Spleen (tissue), 7 donors: ENCODE data around the gene EXOC4.

Source experiments
- POLR2A ChIP-seq, 3 donors: fragments of 450-650 bp; IDR thresholded peaks; one replicate each; pipeline ENCODE4 v1.5.1; 2017; ENCODE audit warnings: antibody characterized with exemption in 3 of 3, mild to moderate bottlenecking in 1 of 3
- TF ChIP-seq, protein P1 (sequence below), 11 experiments: fragments of 200-600 bp in 7 of 11; fragments of 450-650 bp in 4 of 11; sonication (generic) in 4 of 11; IDR thresholded peaks in 8 of 11; conservative IDR thresholded peaks in 3 of 11; 1 replicate in 7 of 11; 2 replicates in 4 of 11; pipeline versions ENCODE4 v1.4.0 to v1.8.0; 2016 to 2021; ENCODE audit warnings: antibody characterized with exemption in 11 of 11, inconsistent platforms in 4 of 11, mild to moderate bottlenecking in 1 of 11
- donor health status: DM: no; HTN: no; CAD: no; lungs with moderate emphysema.
- donor health status: DM: no; HTN: no; CAD: no.
- donor health status: DM: no; HTN: no; CAD: no.

DNA sequence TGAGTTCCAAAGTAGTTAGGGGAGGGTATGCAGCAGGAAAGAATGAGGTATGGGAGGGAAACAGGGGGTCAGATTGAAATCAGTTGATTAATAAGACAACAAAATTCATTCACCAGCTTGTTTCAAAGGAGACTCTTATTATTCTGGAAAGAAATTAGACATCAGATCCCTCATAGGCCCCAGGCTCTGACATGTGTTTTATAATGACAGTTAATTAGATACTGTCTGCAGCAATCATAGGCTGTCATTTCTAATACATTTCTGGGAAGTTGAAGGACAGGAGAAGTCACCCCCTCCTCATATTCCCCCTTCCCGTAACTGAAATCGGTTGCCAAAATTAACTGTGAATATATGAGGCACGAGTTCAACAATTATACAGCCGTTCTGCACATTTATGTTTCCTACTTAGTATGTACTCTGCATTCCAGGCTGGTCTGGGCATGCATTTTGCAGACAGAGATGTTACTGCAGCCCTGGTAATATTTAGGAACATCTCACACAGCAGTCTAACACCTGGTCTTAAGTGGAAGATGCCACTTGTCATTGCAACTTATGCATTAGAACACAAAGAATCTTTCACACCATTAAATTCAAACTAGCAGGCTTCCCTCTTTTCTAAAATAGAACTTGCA, 519.0 kb downstream of the EXOC4 start:
- TF ChIP-seq, protein P1, sequence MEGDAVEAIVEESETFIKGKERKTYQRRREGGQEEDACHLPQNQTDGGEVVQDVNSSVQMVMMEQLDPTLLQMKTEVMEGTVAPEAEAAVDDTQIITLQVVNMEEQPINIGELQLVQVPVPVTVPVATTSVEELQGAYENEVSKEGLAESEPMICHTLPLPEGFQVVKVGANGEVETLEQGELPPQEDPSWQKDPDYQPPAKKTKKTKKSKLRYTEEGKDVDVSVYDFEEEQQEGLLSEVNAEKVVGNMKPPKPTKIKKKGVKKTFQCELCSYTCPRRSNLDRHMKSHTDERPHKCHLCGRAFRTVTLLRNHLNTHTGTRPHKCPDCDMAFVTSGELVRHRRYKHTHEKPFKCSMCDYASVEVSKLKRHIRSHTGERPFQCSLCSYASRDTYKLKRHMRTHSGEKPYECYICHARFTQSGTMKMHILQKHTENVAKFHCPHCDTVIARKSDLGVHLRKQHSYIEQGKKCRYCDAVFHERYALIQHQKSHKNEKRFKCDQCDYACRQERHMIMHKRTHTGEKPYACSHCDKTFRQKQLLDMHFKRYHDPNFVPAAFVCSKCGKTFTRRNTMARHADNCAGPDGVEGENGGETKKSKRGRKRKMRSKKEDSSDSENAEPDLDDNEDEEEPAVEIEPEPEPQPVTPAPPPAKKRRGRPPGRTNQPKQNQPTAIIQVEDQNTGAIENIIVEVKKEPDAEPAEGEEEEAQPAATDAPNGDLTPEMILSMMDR (IDR thresholded peaks at IDR 0.05 in 8 of 11, conservative IDR thresholded peaks at IDR 0.05 in 3 of 11): no peak
- no peak for TF ChIP-seq POLR2A (IDR thresholded peaks at IDR 0.05)
